HG03575 (cell line): ENCODE measurements around the gene DUSP1.

ENCODE experiments used
- ATAC-seq: cut with Tn5 transposase; IDR thresholded peaks from one replicate; pipeline ENCODE4 v1.9.1; 2021; ENCODE audit not compliant: unreplicated experiment, insufficient number of reproducible peaks, low FRiP score; ENCODE audit errors: extremely low read depth

The DUSP1 gene

GRCh38 chr5:172768098-172768572, 2.9 kb downstream of the DUSP1 start:
- no peak for ATAC-seq

- ATAC-seq = no peak
These were observed 4.5 kb downstream of the DUSP1 start for GRCh38 chr5:172766287-172767108.

- ATAC-seq = no peak
These were observed 5.2 kb downstream of the DUSP1 start for GRCh38 chr5:172765766-172766286.

- peak; percentile 39 for ATAC-seq
These were observed 5.9 kb downstream of the DUSP1 start for GRCh38 chr5:172764861-172765765.

GRCh38 chr5:172763120-172763464, 7.9 kb downstream of the DUSP1 start:
- no peak for ATAC-seq

GRCh38 chr5:172762214-172763119, 8.5 kb downstream of the DUSP1 start:
- no peak for ATAC-seq

GRCh38 chr5:172760959-172761358, 10.0 kb downstream of the DUSP1 start:
- ATAC-seq = no peak

- no peak for ATAC-seq
These were observed 10.9 kb downstream of the DUSP1 start for GRCh38 chr5:172760136-172760535.

GRCh38 chr5:172758834-172759149, 12.2 kb downstream of the DUSP1 start:
- ATAC-seq = no peak

GRCh38 chr5:172758077-172758833, 12.7 kb downstream of the DUSP1 start:
- no peak for ATAC-seq

GRCh38 chr5:172757394-172758010, 13.5 kb downstream of the DUSP1 start:
- no peak for ATAC-seq

GRCh38 chr5:172756764-172757393, 14.1 kb downstream of the DUSP1 start:
- no peak for ATAC-seq

GRCh38 chr5:172754596-172755356, 16.2 kb downstream of the DUSP1 start:
- ATAC-seq = no peak

GRCh38 chr5:172753101-172753500, 17.9 kb downstream of the DUSP1 start:
- no peak for ATAC-seq

GRCh38 chr5:172751761-172752510, 19.1 kb downstream of the DUSP1 start:
- ATAC-seq = no peak
